ENCODE results near the gene CD276.

CD276 gene

GRCh38 chr15:73679180-73679579 is 5.0 kb upstream of the CD276 start:
- no peak for TF ChIP-seq CTCF (IDR thresholded peaks at IDR 0.05; ENCODE audit: insufficient read depth, low read depth, low read length, missing control alignments)
- no peak for DNase-seq (ENCODE audit: low read depth)
- no peak overlapping the region for H3K4me3 ChIP-seq (ENCODE audit: low read length)

GRCh38 chr15:73679964-73680363 is 4.2 kb upstream of the CD276 start:
- TF ChIP-seq CTCF (IDR thresholded peaks at IDR 0.05; ENCODE audit: insufficient read depth, low read depth, low read length, missing control alignments): no peak
- no peak overlapping the region for H3K4me3 ChIP-seq (ENCODE audit: low read length)
- DNase-seq (ENCODE audit: low read depth): no peak

- DNase-seq (ENCODE audit: low read depth): no peak
- no peak for TF ChIP-seq CTCF (IDR thresholded peaks at IDR 0.05; ENCODE audit: insufficient read depth, low read depth, low read length, missing control alignments)
Observed at GRCh38 chr15:73680549-73680948, 3.6 kb upstream of the CD276 start.

GRCh38 chr15:73681063-73681462 is 3.1 kb upstream of the CD276 start:
- no peak for DNase-seq (ENCODE audit: low read depth)
- no peak for TF ChIP-seq CTCF (IDR thresholded peaks at IDR 0.05; ENCODE audit: insufficient read depth, low read depth, low read length, missing control alignments)
- H3K4me3 ChIP-seq (ENCODE audit: low read length): no peak overlapping the region

More at GRCh38 chr15:73680549-73680948, 3.6 kb upstream of the CD276 start:
- no peak overlapping the region for H3K4me3 ChIP-seq (ENCODE audit: low read length)

GRCh38 chr15:73681856-73682599 is 2.2 kb upstream of the CD276 start:
- no peak for DNase-seq (ENCODE audit: low read depth)
- no peak overlapping the region for H3K4me3 ChIP-seq (ENCODE audit: low read length)
- TF ChIP-seq CTCF (IDR thresholded peaks at IDR 0.05; ENCODE audit: insufficient read depth, low read depth, low read length, missing control alignments): no peak

GRCh38 chr15:73682600-73683090 is 1.5 kb upstream of the CD276 start:
- DNase-seq (ENCODE audit: low read depth): no peak
- TF ChIP-seq CTCF (IDR thresholded peaks at IDR 0.05; ENCODE audit: insufficient read depth, low read depth, low read length, missing control alignments): no peak
- H3K4me3 ChIP-seq (ENCODE audit: low read length): no peak overlapping the region

Data from epithelial cell of esophagus (primary cell).